GM12878 (cell line): ENCODE results near the gene SLCO3A1. TPM values are rescaled to one million over a fixed set of nuclear protein-coding genes. Genes with fewer than 3 reads are reported as not detected.

ENCODE experiments used
- ATAC-seq: fragments of 200-7000 bp; cut with Tn5 transposase; 3 replicates; pipeline ENCODE4 v1.9.1; 2020; ENCODE audit warnings: mild to moderate bottlenecking, moderate library complexity
- BruUV-seq: library from RNA; stranded (reverse); fragments of 400-500 nt; replicated peaks from 2 replicates; lab custom pipeline; 2021; lab: Mats Ljungman, UMichigan
- CTCF ChIA-PET: fragments of 300-600 bp; sonication (Branson Sonifier 250); formaldehyde crosslinking; extraction: SDS; loops from one replicate; lab custom pipeline; 2021; ENCODE audit warnings: inconsistent platforms; lab: Yijun Ruan, JAX
- POLR2A ChIA-PET: fragments of 350-600 bp; formaldehyde crosslinking; extraction: SDS; loops from one replicate; lab custom pipeline; 2021; ENCODE audit warnings: inconsistent platforms; lab: Charles Lee
- RAD21 ChIA-PET: fragments of 300-600 bp; sonication (Branson Sonifier 250); formaldehyde crosslinking; loops from one replicate; lab custom pipeline; 2023; ENCODE audit warnings: antibody characterized with exemption; ENCODE audit not compliant: unreplicated experiment; lab: Charles Lee
- SMC1A ChIA-PET: fragments of 300-600 bp; sonication (Branson Sonifier 250); formaldehyde crosslinking; loops from one replicate; lab custom pipeline; 2023; ENCODE audit not compliant: unreplicated experiment, uncharacterized antibody; lab: Charles Lee
- DNase-seq: peaks from one replicate; pipeline ENCODE4 v3.0.0-alpha.2; 2011; ENCODE audit warnings: low read depth, low spot score
- FAIRE-seq: peaks from 3 replicates; lab custom pipeline; 2011; peaks lifted over from hg19 to GRCh38; lab: Jason Lieb, UNC
- H2AFZ ChIP-seq: 2 replicates; pipeline ENCODE4 v1.6.0; 2011; ENCODE audit warnings: low read depth, low read length, control low read depth; ENCODE audit not compliant: control insufficient read depth
- H3K27ac ChIP-seq: 2 replicates; pipeline ENCODE4 v1.5.1; 2011; ENCODE audit warnings: control low read depth; ENCODE audit not compliant: control insufficient read depth, insufficient read depth
- H3K27me3 ChIP-seq, 2 experiments: replicated peaks in 1 of 2; 2 replicates each; pipeline versions ENCODE4 v1.6.0 to v1.6.1; 2011; ENCODE audit warnings: low read length in 1 of 2; ENCODE audit not compliant: control insufficient read depth in 2 of 2, insufficient read depth in 2 of 2
- H3K36me3 ChIP-seq, 2 experiments: 2 replicates each; pipeline ENCODE4 v1.5.1; 2011; ENCODE audit warnings: low read length in 1 of 2; ENCODE audit not compliant: control insufficient read depth in 2 of 2, insufficient read depth in 2 of 2
- H3K4me1 ChIP-seq: 2 replicates; pipeline ENCODE4 v1.6.1; 2011; ENCODE audit warnings: mild to moderate bottlenecking, low read length, moderate library complexity, mixed read lengths; ENCODE audit not compliant: control insufficient read depth, insufficient read depth
- H3K4me2 ChIP-seq: 2 replicates; pipeline ENCODE4 v1.6.0; 2011; ENCODE audit warnings: control low read depth; ENCODE audit not compliant: control insufficient read depth, insufficient read depth
- H3K4me3 ChIP-seq: fragments of 200-600 bp; sonication (generic); 2 replicates; pipeline ENCODE4 v1.5.1; 2016
- H3K79me2 ChIP-seq: 2 replicates; pipeline ENCODE4 v1.6.0; 2011; ENCODE audit warnings: low read length; ENCODE audit not compliant: control insufficient read depth, insufficient read depth
- H3K9ac ChIP-seq: 2 replicates; pipeline ENCODE4 v1.8.0; 2011; ENCODE audit warnings: low read length, control low read depth, mixed read lengths; ENCODE audit not compliant: control insufficient read depth, insufficient read depth
- H3K9me3 ChIP-seq: replicated peaks from 3 replicates; pipeline ENCODE4 v1.5.1; 2011; ENCODE audit warnings: mild to moderate bottlenecking, low read length; ENCODE audit not compliant: control insufficient read depth, insufficient read depth
- H4K20me1 ChIP-seq: 2 replicates; pipeline ENCODE4 v1.6.0; 2011; ENCODE audit not compliant: control insufficient read depth, insufficient read depth
- ATF3 ChIP-seq: IDR thresholded peaks from 2 replicates; pipeline ENCODE4 v1.6.1; 2011; ENCODE audit warnings: low read depth, mild to moderate bottlenecking, low read length, moderate library complexity, borderline replicate concordance; ENCODE audit errors: extremely low read depth
- BCL11A ChIP-seq: IDR thresholded peaks from 2 replicates; pipeline ENCODE4 v1.6.1; 2011; ENCODE audit warnings: low read depth, low read length
- BHLHE40 ChIP-seq, 2 experiments: fragments of 450-650 bp in 1 of 2; IDR thresholded peaks; 2 replicates each; pipeline ENCODE4 v1.6.1; 2011 to 2017; ENCODE audit warnings: low read depth in 2 of 2, borderline replicate concordance in 1 of 2, improper control_type of control experiment in 1 of 2, low read length in 1 of 2, mild to moderate bottlenecking in 1 of 2
- BMI1 ChIP-seq: fragments of 450-650 bp; IDR thresholded peaks from 2 replicates; pipeline ENCODE4 v1.6.1; 2016; ENCODE audit warnings: mild to moderate bottlenecking, moderate library complexity, borderline replicate concordance
- CHD1 ChIP-seq: IDR thresholded peaks from 2 replicates; pipeline ENCODE4 v1.6.1; 2012; ENCODE audit warnings: low read depth, low read length, improper control_type of control experiment
- CHD4 ChIP-seq: fragments of 200-600 bp; sonication (generic); IDR thresholded peaks from 2 replicates; pipeline ENCODE4 v1.6.1; 2016; ENCODE audit warnings: mild to moderate bottlenecking
- CTCF ChIP-seq, 3 experiments: IDR thresholded peaks in 2 of 3; conservative IDR thresholded peaks in 1 of 3; 2 replicates each; pipeline ENCODE4 v1.5.1; 2011; ENCODE audit warnings: low read depth in 3 of 3, low read length in 3 of 3, mild to moderate bottlenecking in 3 of 3, control low read depth in 2 of 3, moderate library complexity in 2 of 3, inconsistent platforms in 1 of 3, mixed read lengths in 1 of 3; ENCODE audit not compliant: control insufficient read depth in 2 of 3, insufficient read depth in 1 of 3; ENCODE audit errors: extremely low read depth in 1 of 3
- DPF2 ChIP-seq: fragments of 450-650 bp; IDR thresholded peaks from 2 replicates; pipeline ENCODE4 v1.6.1; 2017; ENCODE audit warnings: mild to moderate bottlenecking
- ELK1 ChIP-seq: IDR thresholded peaks from 2 replicates; pipeline ENCODE4 v1.6.1; 2012; ENCODE audit warnings: low read depth, low read length, improper control_type of control experiment
- GABPA ChIP-seq: IDR thresholded peaks from 2 replicates; pipeline ENCODE4 v1.6.1; 2014; ENCODE audit warnings: antibody characterized with exemption, low read depth, mild to moderate bottlenecking, inconsistent platforms
- JUNB ChIP-seq: IDR thresholded peaks from 2 replicates; pipeline ENCODE4 v1.6.1; 2016; ENCODE audit warnings: antibody characterized with exemption, mild to moderate bottlenecking
- JUND ChIP-seq: IDR thresholded peaks from 2 replicates; pipeline ENCODE4 v1.6.1; 2012; ENCODE audit warnings: low read depth, mild to moderate bottlenecking, low read length, improper control_type of control experiment, moderate library complexity
- NRF1 ChIP-seq: conservative IDR thresholded peaks from 2 replicates; pipeline ENCODE4 v1.6.1; 2011; ENCODE audit warnings: mild to moderate bottlenecking, low read depth, low read length, improper control_type of control experiment
- POLR2A ChIP-seq: IDR thresholded peaks from 2 replicates; pipeline ENCODE4 v1.6.1; 2011; ENCODE audit warnings: low read depth, mild to moderate bottlenecking, low read length
- POLR2AphosphoS2 ChIP-seq: IDR thresholded peaks from 2 replicates; pipeline ENCODE4 v1.6.1; 2011; ENCODE audit warnings: low read depth, mild to moderate bottlenecking, low read length, improper control_type of control experiment, moderate library complexity
- POLR2AphosphoS5 ChIP-seq: IDR thresholded peaks from 2 replicates; pipeline ENCODE4 v1.6.1; 2011; ENCODE audit warnings: mild to moderate bottlenecking, low read length, inconsistent platforms
- SREBF2 ChIP-seq: IDR thresholded peaks from 2 replicates; pipeline ENCODE4 v1.6.1; 2012; ENCODE audit warnings: mild to moderate bottlenecking, low read length
- SUPT20H ChIP-seq: IDR thresholded peaks from 2 replicates; pipeline ENCODE4 v1.6.1; 2011; ENCODE audit warnings: low read depth, mild to moderate bottlenecking, low read length, moderate library complexity, borderline replicate concordance; ENCODE audit not compliant: control insufficient read depth
- WRNIP1 ChIP-seq: IDR thresholded peaks from 2 replicates; pipeline ENCODE4 v1.6.1; 2011; ENCODE audit warnings: low read depth, low read length, improper control_type of control experiment, borderline replicate concordance
- ZBTB33 ChIP-seq: fragments of 450-650 bp; IDR thresholded peaks from 2 replicates; pipeline ENCODE4 v1.6.1; 2017; ENCODE audit warnings: mild to moderate bottlenecking
- ZNF274 ChIP-seq: IDR thresholded peaks from one replicate; pipeline ENCODE4 v1.8.0; 2011; ENCODE audit not compliant: insufficient read length, insufficient read depth
- WGBS: methylation state at CpG from one replicate; pipeline ENCODE4 v1.1.6; 2016; ENCODE audit warnings: low lambda C conversion rate; ENCODE audit not compliant: insufficient replicate concordance, insufficient coverage; ENCODE audit errors: missing lambda C conversion rate; 5-methylcytosine and 5-hydroxymethylcytosine counted together
- in situ Hi-C: fragments of 300-500 bp; cut with MboI; formaldehyde crosslinking; loops from 9 replicates; pipeline ENCODE4 v1.14.3; 2018; ENCODE audit warnings: mixed read lengths
- intact Hi-C: fragments of 100-400 bp; cut with micrococcal nuclease; formaldehyde crosslinking; loops from one replicate; pipeline ENCODE4 v1.14.2; 2022; ENCODE audit not compliant: unreplicated experiment
- polyA plus RNA-seq, 11 experiments: library from polyadenylated mRNA; depleted of rRNA in 4 of 11; unstranded in 6 of 11; stranded (reverse) in 5 of 11; fragments of >200 nt; fragmentation: Nextera tagmentation in 4 of 11; fragmentation: Illumina TruSeq in 1 of 11; extraction: Ambion mirVana in 4 of 11; extraction: Trizol in 1 of 11; gene quantifications; 1 replicate in 1 of 11; 2 replicates in 10 of 11; pipeline versions ENCODE4 v1.2.1 to v1.2.3, GENCODE V29; 2011 to 2016; ENCODE audit warnings: inconsistent platforms in 2 of 11, missing spikeins in 2 of 11, low read depth in 1 of 11
- total RNA-seq, 4 experiments: library from RNA; depleted of rRNA in 3 of 4; stranded (reverse); fragments of >200 nt in 3 of 4; fragmentation: Illumina TruSeq in 1 of 4; extraction: Trizol in 1 of 4; gene quantifications; 2 replicates each; pipeline versions ENCODE4 v1.2.1 to v1.2.3, GENCODE V29; 2013 to 2021

Gene SLCO3A1
- total and polyA plus RNA-seq, 10 of the 15 experiments (the other 5 are each of a cell fraction or from before 2014, with no cell fraction given): 0.05 to 5.9 (median 0.31) TPM

- TF ChIP-seq ELK1 (no peak), NRF1 (no peak), POLR2A (no peak), CHD4 (no peak), JUND (no peak), CHD1 (no peak), POLR2AphosphoS2 (no peak), ATF3 (no peak)
These were observed 222.3 kb downstream of the SLCO3A1 start (continued) for GRCh38 chr15:92075764-92076163.

GRCh38 chr15:92076541-92076940 lies 223.0 kb downstream of the SLCO3A1 start:
- Histone ChIP-seq H3K27ac (no peak overlapping the region), H3K4me1 (no peaks in the 10 kb centered on the region), H3K4me3 (no peak overlapping the region), H2AFZ (no peak overlapping the region), H4K20me1 (no peaks in the 10 kb centered on the region), H3K36me3 (no peaks in the 10 kb centered on the region), H3K4me2 (no peak overlapping the region), H3K9me3 (no peaks in the 10 kb centered on the region), H3K9ac (no peak overlapping the region), H3K27me3 (no peaks in the 10 kb centered on the region), H3K79me2 (no peaks in the 10 kb centered on the region)
- SMC1A ChIA-PET: no interaction called here
- CTCF ChIA-PET: interaction anchor here (1.6 to 5.4 kb wide), 4 partner anchors 135 to 775 kb away, joined by 3 to 30 read pairs (median 16); no protein-coding TSS in a partner anchor
- WGBS: 42% methylated on average over 8 of the region's 8 CpGs
- RAD21 ChIA-PET: interaction anchor here (1.5 kb wide), 1 partner anchor 774 kb away, joined by 5 read pairs; no protein-coding TSS in a partner anchor
- DNase-seq (no peak), FAIRE-seq (no peak), ATAC-seq (no peak)
- BruUV-seq: no TSS peak
- POLR2A ChIA-PET: no interaction called here
- in situ Hi-C loops (no loop called here), intact Hi-C loops (no loop called here)
- TF ChIP-seq BHLHE40 (IDR thresholded peaks at IDR 0.05; ENCODE audit: borderline replicate concordance in 1 of 2, low read depth in 2 of 2, low read length in 1 of 2) (no peak), POLR2AphosphoS5 (no peak), SUPT20H (no peak), ZBTB33 (no peak), GABPA (no peak), WRNIP1 (no peak), BCL11A (no peak), BMI1 (no peak), JUND (no peak), CHD1 (no peak), JUNB (no peak), ZNF274 (no peak), CTCF (IDR thresholded peaks at IDR 0.05 in 2 of 3, conservative IDR thresholded peaks at IDR 0.05 in 1 of 3; ENCODE audit: control insufficient read depth in 2 of 3, extremely low read depth in 1 of 3, insufficient read depth in 1 of 3, low read depth in 3 of 3, low read length in 3 of 3) (no peak), SREBF2 (no peak), DPF2 (no peak)
